HL-60 (cell line): Measurements from ENCODE around the gene LUZP4.
"Not testable (repeated sequence)": the region's sequence is repeated elsewhere in the genome, so short reads cannot be mapped to it uniquely, and the experiment has no call there.

Source experiments
- DNase-seq, 2 experiments: peaks; one replicate each; pipeline ENCODE4 v3.0.0-alpha.2; 2010 to 2020; ENCODE audit warnings: low read depth in 1 of 2, low spot score in 1 of 2
- H3K27ac ChIP-seq: fragments of 250-450 bp; sonication (Bioruptor Pico); replicated peaks from 2 replicates; pipeline ENCODE4 v1.5.1; 2020; ENCODE audit warnings: mild to moderate bottlenecking, moderate library complexity
- H3K27me3 ChIP-seq: fragments of 250-450 bp; sonication (Bioruptor Pico); 2 replicates; pipeline ENCODE4 v1.5.1; 2021; ENCODE audit warnings: mild to moderate bottlenecking, moderate library complexity; ENCODE audit not compliant: insufficient read depth, poor library complexity, severe bottlenecking
- H3K4me3 ChIP-seq: replicated peaks from 2 replicates; pipeline ENCODE4 v1.5.1; 2011; ENCODE audit warnings: mild to moderate bottlenecking, control low read depth, low read length; ENCODE audit not compliant: insufficient read depth
- GABPA ChIP-seq: IDR thresholded peaks from 2 replicates; pipeline ENCODE4 v1.6.1; 2012; ENCODE audit warnings: low read depth
- POLR2AphosphoS5 ChIP-seq: IDR thresholded peaks from 2 replicates; pipeline ENCODE4 v1.6.1; 2012; ENCODE audit warnings: low read depth
- SPI1 ChIP-seq: IDR thresholded peaks from 2 replicates; pipeline ENCODE4 v1.6.1; 2012; ENCODE audit warnings: low read depth, mild to moderate bottlenecking, borderline replicate concordance
- TF ChIP-seq, protein P1 (sequence below): IDR thresholded peaks from one replicate; pipeline ENCODE4 v1.5.1; 2011; ENCODE audit warnings: low read length, control low read depth, inconsistent platforms; ENCODE audit not compliant: insufficient read depth
- TF ChIP-seq, protein P2 (sequence below): IDR thresholded peaks from 2 replicates; pipeline ENCODE4 v1.6.1; 2012; ENCODE audit warnings: low read depth; ENCODE audit not compliant: insufficient replicate concordance

Gene LUZP4

DNA sequence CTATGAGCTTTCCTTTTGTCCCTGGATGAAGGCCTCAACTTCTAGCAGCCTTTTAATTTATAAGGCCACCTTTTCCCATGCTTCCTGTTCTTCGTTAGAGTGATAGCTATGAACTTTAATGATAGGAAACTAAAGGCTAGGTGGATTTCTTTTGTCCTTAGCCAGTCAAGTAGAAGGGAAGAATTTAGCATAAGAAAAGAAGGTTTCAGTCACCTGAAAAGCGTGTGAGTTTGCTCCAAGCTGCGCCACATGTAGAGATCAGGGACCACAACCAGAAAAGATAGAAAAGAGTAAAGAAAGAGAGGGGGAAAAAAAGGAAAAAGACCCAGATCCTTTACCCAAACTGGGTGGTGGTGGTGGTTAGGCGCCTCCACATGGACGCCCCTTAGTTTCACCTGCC lies 28.6 kb downstream of the LUZP4 start:
- Histone ChIP-seq H3K27me3 (no peaks in the 10 kb centered on the region), H3K27ac (no peak overlapping the region), H3K4me3 (no peak overlapping the region)
- TF ChIP-seq, protein P1, sequence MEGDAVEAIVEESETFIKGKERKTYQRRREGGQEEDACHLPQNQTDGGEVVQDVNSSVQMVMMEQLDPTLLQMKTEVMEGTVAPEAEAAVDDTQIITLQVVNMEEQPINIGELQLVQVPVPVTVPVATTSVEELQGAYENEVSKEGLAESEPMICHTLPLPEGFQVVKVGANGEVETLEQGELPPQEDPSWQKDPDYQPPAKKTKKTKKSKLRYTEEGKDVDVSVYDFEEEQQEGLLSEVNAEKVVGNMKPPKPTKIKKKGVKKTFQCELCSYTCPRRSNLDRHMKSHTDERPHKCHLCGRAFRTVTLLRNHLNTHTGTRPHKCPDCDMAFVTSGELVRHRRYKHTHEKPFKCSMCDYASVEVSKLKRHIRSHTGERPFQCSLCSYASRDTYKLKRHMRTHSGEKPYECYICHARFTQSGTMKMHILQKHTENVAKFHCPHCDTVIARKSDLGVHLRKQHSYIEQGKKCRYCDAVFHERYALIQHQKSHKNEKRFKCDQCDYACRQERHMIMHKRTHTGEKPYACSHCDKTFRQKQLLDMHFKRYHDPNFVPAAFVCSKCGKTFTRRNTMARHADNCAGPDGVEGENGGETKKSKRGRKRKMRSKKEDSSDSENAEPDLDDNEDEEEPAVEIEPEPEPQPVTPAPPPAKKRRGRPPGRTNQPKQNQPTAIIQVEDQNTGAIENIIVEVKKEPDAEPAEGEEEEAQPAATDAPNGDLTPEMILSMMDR: no peak
- TF ChIP-seq SPI1 (no peak), POLR2AphosphoS5 (no peak), GABPA (no peak)
- TF ChIP-seq, protein P2, sequence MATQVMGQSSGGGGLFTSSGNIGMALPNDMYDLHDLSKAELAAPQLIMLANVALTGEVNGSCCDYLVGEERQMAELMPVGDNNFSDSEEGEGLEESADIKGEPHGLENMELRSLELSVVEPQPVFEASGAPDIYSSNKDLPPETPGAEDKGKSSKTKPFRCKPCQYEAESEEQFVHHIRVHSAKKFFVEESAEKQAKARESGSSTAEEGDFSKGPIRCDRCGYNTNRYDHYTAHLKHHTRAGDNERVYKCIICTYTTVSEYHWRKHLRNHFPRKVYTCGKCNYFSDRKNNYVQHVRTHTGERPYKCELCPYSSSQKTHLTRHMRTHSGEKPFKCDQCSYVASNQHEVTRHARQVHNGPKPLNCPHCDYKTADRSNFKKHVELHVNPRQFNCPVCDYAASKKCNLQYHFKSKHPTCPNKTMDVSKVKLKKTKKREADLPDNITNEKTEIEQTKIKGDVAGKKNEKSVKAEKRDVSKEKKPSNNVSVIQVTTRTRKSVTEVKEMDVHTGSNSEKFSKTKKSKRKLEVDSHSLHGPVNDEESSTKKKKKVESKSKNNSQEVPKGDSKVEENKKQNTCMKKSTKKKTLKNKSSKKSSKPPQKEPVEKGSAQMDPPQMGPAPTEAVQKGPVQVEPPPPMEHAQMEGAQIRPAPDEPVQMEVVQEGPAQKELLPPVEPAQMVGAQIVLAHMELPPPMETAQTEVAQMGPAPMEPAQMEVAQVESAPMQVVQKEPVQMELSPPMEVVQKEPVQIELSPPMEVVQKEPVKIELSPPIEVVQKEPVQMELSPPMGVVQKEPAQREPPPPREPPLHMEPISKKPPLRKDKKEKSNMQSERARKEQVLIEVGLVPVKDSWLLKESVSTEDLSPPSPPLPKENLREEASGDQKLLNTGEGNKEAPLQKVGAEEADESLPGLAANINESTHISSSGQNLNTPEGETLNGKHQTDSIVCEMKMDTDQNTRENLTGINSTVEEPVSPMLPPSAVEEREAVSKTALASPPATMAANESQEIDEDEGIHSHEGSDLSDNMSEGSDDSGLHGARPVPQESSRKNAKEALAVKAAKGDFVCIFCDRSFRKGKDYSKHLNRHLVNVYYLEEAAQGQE: no peak
- DNase-seq: no peak

DNA sequence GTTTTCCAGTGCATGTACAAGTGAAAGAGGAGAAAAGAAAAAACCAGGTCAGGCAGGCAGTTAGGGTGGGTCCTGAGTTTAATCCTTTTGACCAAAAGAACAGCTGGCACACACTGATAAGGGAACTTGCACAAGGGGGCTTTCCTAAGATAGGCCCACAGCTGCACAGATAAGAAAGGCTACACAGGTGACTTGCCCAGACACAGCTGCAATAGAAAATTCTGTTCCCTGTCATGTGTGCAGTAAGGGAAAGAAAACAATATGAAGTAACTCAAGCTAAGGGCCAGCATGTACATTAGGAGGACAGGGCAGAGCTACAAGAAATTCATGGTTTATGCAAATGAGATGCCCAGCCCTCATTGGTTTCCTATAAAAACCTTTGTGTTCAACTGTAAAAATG lies 32.9 kb downstream of the LUZP4 start:
- no peak for DNase-seq
- Histone ChIP-seq H3K27me3 (no peaks in the 10 kb centered on the region), H3K27ac (no peak overlapping the region), H3K4me3 (no peak overlapping the region)
- no peak for TF ChIP-seq POLR2AphosphoS5
- TF ChIP-seq, protein P1: no peak
- no peak for TF ChIP-seq GABPA
- TF ChIP-seq SPI1: no peak
- TF ChIP-seq, protein P2: no peak

- Histone ChIP-seq H3K27me3 (no peaks in the 10 kb centered on the region), H3K4me3 (no peak overlapping the region), H3K27ac (no peak overlapping the region)
- TF ChIP-seq POLR2AphosphoS5 (no peak), SPI1 (no peak), GABPA (no peak)
- TF ChIP-seq, protein P2: no peak
- TF ChIP-seq, protein P1: no peak
- no peak for DNase-seq
Measured at GRCh38 chrX:115324194-115324593, 34.7 kb downstream of the LUZP4 start.

- DNase-seq, H3K27me3 ChIP-seq, H3K4me3 ChIP-seq, H3K27ac ChIP-seq: not testable (repeated sequence)
Measured at GRCh38 chrX:115329282-115329681, 39.8 kb downstream of the LUZP4 start.
